OCI-M1 (cell line): ENCODE data around the gene IFNA14.
"Not testable (repeated sequence)": the region's sequence is repeated elsewhere in the genome, so short reads cannot be mapped to it uniquely, and the experiment has no call there.

Source experiments
- DNase-seq: peaks from one replicate; lab custom pipeline; 2025; lab: John Stamatoyannopoulos, UW

Gene IFNA14

DNA sequence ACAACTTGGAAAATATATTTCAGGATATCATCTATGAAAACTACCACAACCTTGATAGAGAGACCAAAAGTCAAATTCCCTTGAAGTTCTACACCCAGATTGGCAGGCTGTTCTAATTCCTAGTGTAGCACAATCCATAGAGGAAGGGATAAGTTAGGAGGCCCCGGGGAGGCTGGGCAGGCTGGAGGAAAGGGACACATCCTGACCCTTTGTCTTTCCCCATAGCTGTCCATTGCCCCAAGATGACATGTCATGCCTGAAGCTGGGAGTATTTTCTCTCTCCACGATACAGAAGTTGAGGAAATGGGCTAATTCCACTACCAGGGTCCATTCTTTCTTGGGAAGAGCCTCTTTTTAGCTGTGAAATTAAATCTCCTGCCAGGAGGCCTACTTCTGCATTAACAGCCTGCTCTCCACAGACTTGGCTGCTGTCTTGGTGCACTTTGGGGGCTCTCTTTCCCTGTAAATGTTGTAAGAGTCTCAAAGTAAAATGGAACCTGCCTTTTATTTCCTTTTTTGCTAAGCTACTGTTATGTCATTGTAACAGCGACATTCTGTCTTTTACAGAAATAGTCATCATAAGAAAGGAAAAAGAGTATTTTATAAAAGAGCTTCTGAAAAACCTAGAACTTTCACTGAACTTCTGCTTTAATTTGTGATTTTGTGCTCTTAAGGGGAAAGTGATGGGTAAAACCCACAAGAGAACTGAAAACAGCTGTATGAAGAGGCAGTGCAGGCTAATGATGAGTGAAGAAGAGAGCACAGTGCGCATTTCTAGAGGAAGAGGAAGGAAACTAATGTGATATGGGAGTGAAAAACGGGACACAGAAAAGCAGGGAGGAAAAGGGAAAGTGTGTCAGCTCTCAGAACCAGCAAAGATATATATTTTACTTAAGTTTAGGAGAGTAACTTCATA is 26.1 kb downstream of the IFNA14 start:
- peak; percentile 58 for DNase-seq

DNA sequence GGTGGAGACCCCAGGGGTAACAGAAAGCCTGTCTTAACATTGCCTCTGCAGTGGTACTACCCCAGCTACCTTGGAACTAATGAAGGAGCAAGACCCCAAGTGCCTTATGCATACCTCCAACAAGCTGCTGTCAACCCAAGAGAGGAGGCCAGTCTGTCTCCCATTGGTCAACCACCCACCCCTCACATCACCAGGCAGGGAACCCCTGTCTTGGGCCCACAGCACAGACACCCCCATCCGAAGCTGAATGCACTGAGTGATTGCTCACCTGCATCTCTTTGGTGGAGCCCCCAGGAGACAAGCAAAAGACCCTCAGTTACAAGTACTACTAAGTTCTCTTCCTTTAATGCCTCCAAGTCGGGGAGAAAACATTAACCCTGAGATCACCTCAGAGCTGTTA is 27.6 kb downstream of the IFNA14 start:
- not testable (repeated sequence) for DNase-seq

DNA sequence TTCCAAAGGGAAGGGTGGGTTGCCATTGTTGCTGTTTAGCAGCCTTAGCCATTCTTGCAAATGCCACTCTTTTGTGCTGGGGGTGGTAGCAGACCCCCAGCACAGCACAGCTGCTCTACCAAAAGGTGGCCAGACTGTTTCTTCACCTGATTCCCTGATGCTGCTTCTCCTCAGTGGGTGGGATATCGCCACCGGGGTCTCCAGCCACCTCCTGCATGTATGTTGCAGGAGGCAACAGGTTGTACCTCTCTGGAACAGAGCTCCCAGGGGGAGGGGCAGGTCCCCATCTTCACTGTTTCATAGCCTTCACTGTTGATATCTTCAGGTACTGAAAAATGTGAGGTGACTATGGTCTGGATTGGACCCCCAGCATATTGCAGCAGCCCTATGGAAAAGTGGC is 29.0 kb downstream of the IFNA14 start:
- not testable (repeated sequence) for DNase-seq

DNA sequence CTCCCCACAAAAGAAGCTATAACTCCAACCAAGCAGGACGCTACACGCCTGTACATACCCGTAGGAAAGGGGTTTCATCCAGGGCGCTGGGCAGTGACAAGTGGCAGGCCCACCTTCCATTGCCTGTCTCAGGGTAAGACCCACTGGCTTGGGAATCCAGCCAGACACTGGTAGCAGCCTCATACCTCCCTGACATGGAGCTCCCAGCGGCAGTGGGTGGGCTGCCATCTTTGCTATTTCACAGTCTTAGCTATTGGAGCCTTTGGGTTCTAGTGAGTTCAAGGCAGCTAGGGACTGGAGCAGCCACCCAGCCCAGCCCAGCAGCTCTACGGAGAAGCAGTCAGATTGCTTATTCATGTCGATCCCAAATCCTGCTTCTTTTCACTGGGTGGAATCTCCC is 29.5 kb downstream of the IFNA14 start:
- no peak for DNase-seq

DNA sequence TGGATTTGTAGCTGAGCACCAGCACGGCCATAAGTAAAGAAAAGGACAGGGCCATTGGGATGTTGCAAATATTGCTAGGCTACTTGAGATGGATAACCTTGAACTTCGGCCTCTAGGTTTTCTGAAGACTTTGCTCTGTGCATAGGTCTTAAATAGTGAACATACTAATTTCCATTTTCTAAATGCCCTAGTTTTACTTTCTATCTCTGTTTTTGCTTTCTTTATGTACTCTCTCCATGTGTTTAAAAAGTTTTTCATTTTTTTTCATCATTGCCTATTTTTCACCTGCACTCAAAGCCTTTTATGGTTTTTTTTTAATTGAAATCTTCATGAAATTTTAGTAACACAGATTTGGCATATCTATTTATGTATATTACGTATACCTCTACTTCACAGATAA is 32.8 kb downstream of the IFNA14 start, which contains the start of gene IFNA10:
Gene IFNA10 (minus strand): TSS at position 101 of the 400 bp plus-strand sequence. CDS start 46 bp downstream, at position 55.
- DNase-seq = not testable (repeated sequence)

DNA sequence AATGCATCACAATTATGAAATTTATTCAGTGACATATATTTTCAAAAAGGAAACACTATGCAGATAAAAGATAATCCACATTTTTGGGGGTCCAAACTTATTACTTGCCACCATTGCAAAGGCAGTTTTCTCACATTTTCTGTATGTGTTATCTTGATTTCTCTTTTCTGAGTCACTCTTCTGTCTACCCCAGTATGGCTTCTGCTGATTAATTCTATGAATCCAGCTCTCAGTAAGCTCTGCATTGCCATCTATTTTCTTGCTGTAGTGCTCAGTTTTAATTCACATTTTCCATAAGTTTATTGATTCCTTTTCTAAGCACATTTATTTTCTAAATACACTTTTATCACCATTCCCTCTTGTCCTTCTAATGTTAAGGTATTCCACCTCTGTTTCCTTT is 34.6 kb downstream of the IFNA14 start:
- DNase-seq = peak; percentile 4

DNA sequence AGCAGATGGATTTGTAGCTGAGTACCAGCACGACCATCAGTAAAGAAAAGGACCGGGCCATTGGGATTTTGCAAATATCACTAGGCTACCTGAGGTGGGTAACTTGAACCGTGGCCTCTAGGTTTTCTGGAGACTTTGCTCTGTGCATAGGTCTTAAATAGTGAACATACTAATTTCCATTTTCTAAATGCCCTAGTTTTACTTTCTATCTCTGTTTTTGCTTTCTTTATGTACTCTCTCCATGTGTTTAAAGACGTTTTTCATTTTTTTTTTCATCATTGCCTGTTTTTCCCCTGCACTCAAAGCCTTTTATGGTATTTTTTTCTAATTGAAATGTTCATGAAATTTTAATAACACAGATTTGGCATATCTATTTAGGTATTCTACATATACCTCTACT is 37.7 kb downstream of the IFNA14 start, which contains the start of gene IFNA7:
Gene IFNA7 (minus strand): TSS at position 101 of the 400 bp plus-strand sequence. CDS start 40 bp downstream, at position 61.
- not testable (repeated sequence) for DNase-seq

DNA sequence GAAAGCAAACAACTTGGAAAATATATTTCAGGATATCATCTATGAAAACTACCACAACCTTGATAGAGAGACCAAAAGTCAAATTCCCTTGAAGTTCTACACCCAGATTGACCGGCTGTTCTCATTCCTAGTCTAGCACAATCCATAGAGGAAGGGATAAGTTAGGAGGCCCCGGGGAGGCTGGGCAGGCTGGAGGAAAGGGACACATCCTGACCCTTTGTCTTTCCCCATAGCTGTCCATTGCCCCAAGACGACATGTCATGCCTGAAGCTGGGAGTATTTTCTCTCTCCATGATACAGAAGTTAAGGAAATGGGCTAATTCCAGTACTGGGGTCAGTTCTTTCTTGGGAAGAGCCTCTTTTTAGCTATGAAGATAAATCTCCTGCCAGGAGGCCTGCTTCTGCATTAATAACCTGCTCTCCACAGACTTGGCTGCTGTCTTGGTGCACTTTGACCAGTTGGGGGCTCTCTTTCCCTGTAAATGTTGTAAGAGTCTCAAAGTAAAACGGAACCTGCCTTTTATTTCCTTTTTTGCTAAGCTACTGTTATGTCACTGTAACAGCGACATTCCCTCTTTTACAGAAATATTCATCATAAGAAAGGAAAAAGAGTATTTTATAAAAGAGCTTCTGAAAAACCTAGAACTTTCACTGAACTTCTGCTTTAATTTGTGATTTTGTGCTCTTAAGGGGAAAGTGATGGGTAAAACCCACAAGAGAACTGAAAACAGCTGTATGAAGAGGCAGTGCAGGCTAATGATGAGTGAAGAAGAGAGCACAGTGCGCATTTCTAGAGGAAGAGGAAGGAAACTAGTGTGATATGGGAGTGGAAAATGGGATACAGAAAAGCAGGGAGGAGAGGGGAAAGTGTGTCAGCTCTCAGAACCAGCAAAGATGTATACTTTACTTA is 44.7 kb downstream of the IFNA14 start:
- DNase-seq = peak; percentile 74
